Spleen (tissue), 11 donors: ENCODE measurements around the gene RPTOR. TPM values are rescaled to one million over a fixed set of nuclear protein-coding genes. Genes with fewer than 3 reads are reported as not detected.

Experiments used
- DNase-seq: peaks from one replicate; pipeline ENCODE4 v3.0.0-alpha.2; 2020
- H3K27ac ChIP-seq, 8 donors: fragments of 200-600 bp; sonication (generic) in 7 of 8; 1 replicate in 4 of 8; 2 replicates in 4 of 8; pipeline versions ENCODE4 v1.5.0 to v1.8.0; 2016 to 2021; ENCODE audit warnings: inconsistent platforms in 4 of 8, mild to moderate bottlenecking in 4 of 8, moderate library complexity in 1 of 8
- H3K27me3 ChIP-seq, 7 donors: fragments of 200-600 bp; sonication (generic) in 6 of 7; replicated peaks in 1 of 7; 1 replicate in 4 of 7; 2 replicates in 3 of 7; pipeline versions ENCODE4 v1.5.0 to v1.8.0; 2016 to 2021; ENCODE audit warnings: inconsistent platforms in 3 of 7, mild to moderate bottlenecking in 1 of 7
- H3K36me3 ChIP-seq, 6 donors: fragments of 200-600 bp; sonication (generic) in 5 of 6; 1 replicate in 4 of 6; 2 replicates in 2 of 6; pipeline versions ENCODE4 v1.5.0 to v1.8.0; 2016 to 2021; ENCODE audit warnings: inconsistent platforms in 2 of 6
- H3K4me1 ChIP-seq, 6 donors: fragments of 200-600 bp; sonication (generic) in 5 of 6; 1 replicate in 3 of 6; 2 replicates in 3 of 6; pipeline versions ENCODE4 v1.5.0 to v1.8.0; 2016 to 2021; ENCODE audit warnings: inconsistent platforms in 3 of 6
- H3K4me3 ChIP-seq, 8 donors: fragments of 200-600 bp; sonication (generic) in 7 of 8; 1 replicate in 4 of 8; 2 replicates in 4 of 8; pipeline versions ENCODE4 v1.5.0 to v1.8.0; 2016 to 2021; ENCODE audit warnings: inconsistent platforms in 4 of 8, mild to moderate bottlenecking in 4 of 8, moderate library complexity in 2 of 8
- H3K9me3 ChIP-seq, 8 donors: fragments of 200-600 bp; sonication (generic) in 7 of 8; 1 replicate in 4 of 8; 2 replicates in 4 of 8; pipeline versions ENCODE4 v1.5.0 to v1.8.0; 2016 to 2021; ENCODE audit warnings: inconsistent platforms in 4 of 8
- CTCF ChIP-seq, 11 experiments: fragments of 200-600 bp in 7 of 11; fragments of 450-650 bp in 4 of 11; sonication (generic) in 4 of 11; IDR thresholded peaks in 8 of 11; conservative IDR thresholded peaks in 3 of 11; 1 replicate in 7 of 11; 2 replicates in 4 of 11; pipeline versions ENCODE4 v1.4.0 to v1.8.0; 2016 to 2021; ENCODE audit warnings: antibody characterized with exemption in 11 of 11, inconsistent platforms in 4 of 11, mild to moderate bottlenecking in 1 of 11
- POLR2A ChIP-seq, 3 donors: fragments of 450-650 bp; IDR thresholded peaks; one replicate each; pipeline ENCODE4 v1.5.1; 2017; ENCODE audit warnings: antibody characterized with exemption in 3 of 3, mild to moderate bottlenecking in 1 of 3
- POLR2AphosphoS5 ChIP-seq, 3 donors: sonication (generic); formaldehyde crosslinking; IDR thresholded peaks; one replicate each; pipeline ENCODE4 v1.5.1; 2017; ENCODE audit warnings: antibody characterized with exemption in 3 of 3
- WGBS, 5 donors: extraction: QIAGEN DNeasy Blood & Tissue Kit in 3 of 5; methylation state at CpG; one replicate each; pipeline versions ENCODE4 v1.1.5 to v1.1.7; 2013 to 2018; 5-methylcytosine and 5-hydroxymethylcytosine counted together
- intact Hi-C: fragments of 100-400 bp; cut with DNase I; formaldehyde crosslinking; loops from one replicate; pipeline ENCODE4 v1.15.0; 2023; ENCODE audit warnings: low total_unique reads
- polyA plus RNA-seq, 3 donors: library from polyadenylated mRNA; stranded (reverse); fragments of 200-250 nt; gene quantifications; one replicate each; pipeline ENCODE4 v1.2.1, GENCODE V29; 2013
- total RNA-seq, 7 donors: library from RNA; depleted of rRNA in 3 of 7; stranded (reverse); fragments of >200 nt in 3 of 7; fragmentation: NEBNext Ultra II Directional in 4 of 7; extraction: Animal tissue kit (Norgen Biotek cat#: 25700) in 4 of 7; gene quantifications; one replicate each; pipeline versions ENCODE4 v1.1.0 to v1.2.1, GENCODE V29; 2016 to 2021
- donor health status: healthy with polysubstance abuse.
- donor health status: DM: no; HTN: no; CAD: no; lungs with moderate emphysema.
- donor health status: DM: no; HTN: no; CAD: no.
- donor health status: Bipolar disorder and iron deficiency.
- donor health status: healthy.
- donor health status: DM: no; HTN: no; CAD: no.
- donor health status: DM: yes; HTN: yes; CAD: no.

Gene RPTOR
- total and polyA plus RNA-seq, 10 donors: 3.1 to 61.2 (median 40.7) TPM

GRCh38 chr17:80926591-80927250 lies 382.1 kb downstream of the RPTOR start:
- H3K4me3 ChIP-seq: no peak overlapping the region
- H3K27ac ChIP-seq: peak overlapping the region in 7 of 8 donors; percentile 10 to 62 (median 57)
- H3K36me3 ChIP-seq: peaks cover 0 to 92% (median 49%) of the 10 kb centered on the region in 6 donors
- intact Hi-C loops: no loop called here
- DNase-seq: peak; percentile 58
- no peaks in the 10 kb centered on the region for H3K27me3 ChIP-seq
- no peaks in the 10 kb centered on the region for H3K9me3 ChIP-seq
- TF ChIP-seq CTCF (IDR thresholded peaks at IDR 0.05 in 8 of 11, conservative IDR thresholded peaks at IDR 0.05 in 3 of 11): peak in 1 of 11 experiments; percentile 7
- TF ChIP-seq POLR2A (IDR thresholded peaks at IDR 0.05): no peak
- peak in 1 of 3 donors; percentile 34 for TF ChIP-seq POLR2AphosphoS5 (IDR thresholded peaks at IDR 0.05)
- H3K4me1 ChIP-seq: peaks cover 0 to 26% (median 9%) of the 10 kb centered on the region in 6 donors
- 80 to 93% (median 83%) methylated on average over 15 of the region's 15 CpGs for WGBS, 5 donors

- Histone ChIP-seq H3K36me3 (peaks cover 0 to 83% (median 45%) of the 10 kb centered on the region in 6 donors), H3K9me3 (no peaks in the 10 kb centered on the region), H3K4me1 (peaks cover 0 to 26% (median 9%) of the 10 kb centered on the region in 6 donors), H3K27me3 (no peaks in the 10 kb centered on the region), H3K27ac (peak overlapping the region in 5 of 8 donors; percentile 42 to 62 (median 58)), H3K4me3 (no peak overlapping the region)
- WGBS, 5 donors: 68 to 79% (median 75%) methylated on average over 11 of the region's 11 CpGs
- intact Hi-C loops: no loop called here
- TF ChIP-seq POLR2AphosphoS5 (IDR thresholded peaks at IDR 0.05) (peak in 1 of 3 donors; percentile 12), POLR2A (IDR thresholded peaks at IDR 0.05) (no peak), CTCF (IDR thresholded peaks at IDR 0.05 in 8 of 11, conservative IDR thresholded peaks at IDR 0.05 in 3 of 11) (peak in 1 of 11 experiments; percentile 17)
- DNase-seq: peak; percentile 35
These were observed 383.2 kb downstream of the RPTOR start for GRCh38 chr17:80927791-80928216.

GRCh38 chr17:80929449-80929848 lies 384.8 kb downstream of the RPTOR start:
- TF ChIP-seq CTCF (IDR thresholded peaks at IDR 0.05 in 8 of 11, conservative IDR thresholded peaks at IDR 0.05 in 3 of 11): no peak
- peak in 1 of 3 donors; percentile 23 for TF ChIP-seq POLR2AphosphoS5 (IDR thresholded peaks at IDR 0.05)
- TF ChIP-seq POLR2A (IDR thresholded peaks at IDR 0.05): no peak
- Histone ChIP-seq H3K4me3 (no peak overlapping the region), H3K4me1 (peaks cover 0 to 26% (median 9%) of the 10 kb centered on the region in 6 donors), H3K27ac (no peak overlapping the region), H3K36me3 (peaks cover 0 to 66% (median 28%) of the 10 kb centered on the region in 6 donors), H3K9me3 (no peaks in the 10 kb centered on the region), H3K27me3 (no peaks in the 10 kb centered on the region)
- DNase-seq: peak; percentile 57
- intact Hi-C loops: no loop called here
- 91 to 96% (median 94%) methylated on average over 13 of the region's 13 CpGs for WGBS, 5 donors
